Cardiac muscle cell (in vitro differentiated cells and primary cell): ENCODE measurements around the gene NRF1. TPM values are rescaled to one million over a fixed set of nuclear protein-coding genes. Genes with fewer than 3 reads are reported as not detected.
A peak's percentile ranks its signal among the peaks of the same experiment; 100 is the strongest.

ENCODE experiments used
- DNase-seq, 2 donors: peaks; one replicate each; pipeline versions ENCODE4 v3.0.0 to v3.0.0-alpha.2; 2010 to 2017; ENCODE audit warnings: low read depth in 1 of 2, low spot score in 1 of 2
- H3K27ac ChIP-seq: fragments of 200-600 bp; sonication (generic); 2 replicates; pipeline ENCODE4 v1.5.1; 2016
- H3K27me3 ChIP-seq: fragments of 200-600 bp; sonication (generic); 2 replicates; pipeline ENCODE4 v1.6.0; 2016; ENCODE audit warnings: control low read depth
- H3K36me3 ChIP-seq: fragments of 200-600 bp; sonication (generic); 2 replicates; pipeline ENCODE4 v1.5.1; 2016; ENCODE audit warnings: control low read depth
- H3K4me1 ChIP-seq: fragments of 200-600 bp; sonication (generic); 2 replicates; pipeline ENCODE4 v1.8.1; 2017; ENCODE audit warnings: low read depth, mild to moderate bottlenecking, mixed run types
- H3K4me3 ChIP-seq: fragments of 200-600 bp; sonication (generic); 2 replicates; pipeline ENCODE4 v1.5.1; 2016; ENCODE audit warnings: mild to moderate bottlenecking
- H3K9me3 ChIP-seq: fragments of 200-600 bp; sonication (generic); 2 replicates; pipeline ENCODE4 v1.5.1; 2017; ENCODE audit warnings: low read depth, mild to moderate bottlenecking, control low read depth
- CTCF ChIP-seq: IDR thresholded peaks from 2 replicates; pipeline ENCODE4 v1.5.1; 2012; ENCODE audit warnings: low read depth, mild to moderate bottlenecking, low read length
- polyA plus RNA-seq: library from polyadenylated mRNA; unstranded; fragments of >200 nt; fragmentation: Nextera tagmentation; extraction: Ambion mirVana; gene quantifications from 2 replicates; pipeline ENCODE4 v1.2.1, GENCODE V29; 2016
- total RNA-seq: library from RNA; depleted of rRNA; stranded (reverse); fragments of >200 nt; gene quantifications from 2 replicates; pipeline ENCODE4 v1.2.3, GENCODE V29; 2016

The NRF1 gene
- total and polyA plus RNA-seq, 2 experiments from 2014 or later: 9.3 to 12.3 TPM

GRCh38 chr7:129734400-129734799, 122.9 kb downstream of the NRF1 start:
- peak overlapping the region; percentile 3 for H3K27ac ChIP-seq
- peaks cover 26% of the 10 kb centered on the region for H3K4me1 ChIP-seq
- no peak overlapping the region for H3K4me3 ChIP-seq
- H3K36me3 ChIP-seq: peaks cover 3% of the 10 kb centered on the region
- H3K27me3 ChIP-seq: no peaks in the 10 kb centered on the region
- no peaks in the 10 kb centered on the region for H3K9me3 ChIP-seq
- peak in 1 of 2 donors; percentile 52 for DNase-seq
- no peak for TF ChIP-seq CTCF

GRCh38 chr7:129739427-129739826, 127.9 kb downstream of the NRF1 start:
- peaks cover 48% of the 10 kb centered on the region for H3K4me1 ChIP-seq
- peak; percentile 29 to 80 for DNase-seq
- no peaks in the 10 kb centered on the region for H3K27me3 ChIP-seq
- no peaks in the 10 kb centered on the region for H3K36me3 ChIP-seq
- H3K9me3 ChIP-seq: no peaks in the 10 kb centered on the region
- no peak overlapping the region for H3K4me3 ChIP-seq
- no peak for TF ChIP-seq CTCF
- H3K27ac ChIP-seq: peak overlapping the region; percentile 85

GRCh38 chr7:129740574-129741410, 129.3 kb downstream of the NRF1 start:
- H3K4me1 ChIP-seq: peaks cover 48% of the 10 kb centered on the region
- H3K36me3 ChIP-seq: no peaks in the 10 kb centered on the region
- DNase-seq: no peak
- H3K27ac ChIP-seq: no peak overlapping the region
- H3K27me3 ChIP-seq: no peaks in the 10 kb centered on the region
- H3K9me3 ChIP-seq: no peaks in the 10 kb centered on the region
- no peak overlapping the region for H3K4me3 ChIP-seq
- TF ChIP-seq CTCF: no peak

- no peak for DNase-seq
- Histone ChIP-seq H3K27ac (peak overlapping the region; percentile 35), H3K4me3 (no peak overlapping the region), H3K36me3 (no peaks in the 10 kb centered on the region), H3K27me3 (no peaks in the 10 kb centered on the region), H3K9me3 (no peaks in the 10 kb centered on the region), H3K4me1 (peaks cover 56% of the 10 kb centered on the region)
- TF ChIP-seq CTCF: no peak
Observed at GRCh38 chr7:129741743-129742213, 130.3 kb downstream of the NRF1 start.

- peaks cover 56% of the 10 kb centered on the region for H3K4me1 ChIP-seq
- H3K36me3 ChIP-seq: no peaks in the 10 kb centered on the region
- no peaks in the 10 kb centered on the region for H3K9me3 ChIP-seq
- H3K27ac ChIP-seq: no peak overlapping the region
- TF ChIP-seq CTCF: no peak
- no peak overlapping the region for H3K4me3 ChIP-seq
- DNase-seq: peak in 1 of 2 donors; percentile 29
- H3K27me3 ChIP-seq: no peaks in the 10 kb centered on the region
Observed at GRCh38 chr7:129742256-129742655, 130.7 kb downstream of the NRF1 start.
